ENCODE results near the gene LRRK1.

DNA sequence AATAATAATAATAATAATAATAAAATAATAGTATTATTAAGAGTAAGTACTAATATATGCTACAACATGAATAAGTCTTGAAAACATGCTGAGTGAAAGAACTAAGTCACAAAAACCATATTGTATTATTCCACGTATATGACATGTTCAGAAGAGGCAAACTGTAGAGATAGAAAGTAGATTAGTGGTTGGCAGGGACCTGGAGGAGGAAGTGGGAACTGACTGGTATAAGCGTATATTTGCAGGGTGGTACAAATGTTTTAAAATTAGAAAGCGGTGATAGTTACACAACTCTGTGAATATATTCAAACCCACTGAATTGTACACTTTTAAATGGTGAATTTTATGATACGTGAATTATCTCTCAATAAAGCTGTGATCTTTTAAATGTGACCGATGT, 32.8 kb downstream of the LRRK1 start:
- TF ChIP-seq, protein P1, sequence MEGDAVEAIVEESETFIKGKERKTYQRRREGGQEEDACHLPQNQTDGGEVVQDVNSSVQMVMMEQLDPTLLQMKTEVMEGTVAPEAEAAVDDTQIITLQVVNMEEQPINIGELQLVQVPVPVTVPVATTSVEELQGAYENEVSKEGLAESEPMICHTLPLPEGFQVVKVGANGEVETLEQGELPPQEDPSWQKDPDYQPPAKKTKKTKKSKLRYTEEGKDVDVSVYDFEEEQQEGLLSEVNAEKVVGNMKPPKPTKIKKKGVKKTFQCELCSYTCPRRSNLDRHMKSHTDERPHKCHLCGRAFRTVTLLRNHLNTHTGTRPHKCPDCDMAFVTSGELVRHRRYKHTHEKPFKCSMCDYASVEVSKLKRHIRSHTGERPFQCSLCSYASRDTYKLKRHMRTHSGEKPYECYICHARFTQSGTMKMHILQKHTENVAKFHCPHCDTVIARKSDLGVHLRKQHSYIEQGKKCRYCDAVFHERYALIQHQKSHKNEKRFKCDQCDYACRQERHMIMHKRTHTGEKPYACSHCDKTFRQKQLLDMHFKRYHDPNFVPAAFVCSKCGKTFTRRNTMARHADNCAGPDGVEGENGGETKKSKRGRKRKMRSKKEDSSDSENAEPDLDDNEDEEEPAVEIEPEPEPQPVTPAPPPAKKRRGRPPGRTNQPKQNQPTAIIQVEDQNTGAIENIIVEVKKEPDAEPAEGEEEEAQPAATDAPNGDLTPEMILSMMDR (conservative IDR thresholded peaks at IDR 0.05 in 1 of 2, IDR thresholded peaks at IDR 0.05 in 1 of 2; ENCODE audit: extremely low read depth in 1 of 2, insufficient read depth in 1 of 2, low read depth in 1 of 2, low read length in 2 of 2) = no peak
- TF ChIP-seq EZH2 (IDR thresholded peaks at IDR 0.05; ENCODE audit: borderline replicate concordance, low read length) = no peak

All from mammary epithelial cell (primary cell).